OCI-LY7 (cell line): ENCODE data around the gene KIF26A. TPM values are rescaled to one million over a fixed set of nuclear protein-coding genes. Genes with fewer than 3 reads are reported as not detected.

Source experiments
- BruUV-seq: library from RNA; stranded (reverse); fragments of 400-500 nt; replicated peaks from 2 replicates; lab custom pipeline; 2021; lab: Mats Ljungman, UMichigan
- CTCF ChIA-PET: fragments of 300-600 bp; sonication (Branson Sonifier 250); formaldehyde crosslinking; loops from one replicate; lab custom pipeline; 2022; ENCODE audit warnings: antibody characterized with exemption; ENCODE audit not compliant: unreplicated experiment; lab: Charles Lee
- POLR2A ChIA-PET: fragments of 300-600 bp; sonication (Branson Sonifier 250); formaldehyde crosslinking; loops from one replicate; lab custom pipeline; 2022; ENCODE audit warnings: antibody characterized with exemption; lab: Charles Lee
- DNase-seq: peaks from one replicate; pipeline ENCODE4 v3.0.0-alpha.2; 2015; ENCODE audit warnings: low spot score
- H2AFZ ChIP-seq: fragments of 200-600 bp; sonication (generic), shearing (Covaris generic); 2 replicates; pipeline ENCODE4 v1.6.1; 2014; ENCODE audit warnings: mild to moderate bottlenecking, antibody characterized with exemption, low read length, moderate library complexity
- H3K27ac ChIP-seq: fragments of 200-600 bp; sonication (generic); 2 replicates; pipeline ENCODE4 v1.5.1; 2014; ENCODE audit warnings: mixed run types, low read depth, mild to moderate bottlenecking, moderate library complexity, low read length, inconsistent platforms; ENCODE audit not compliant: poor library complexity, severe bottlenecking
- H3K36me3 ChIP-seq: fragments of 200-600 bp; sonication (generic); 2 replicates; pipeline ENCODE4 v1.6.1; 2014; ENCODE audit warnings: mild to moderate bottlenecking, antibody characterized with exemption, low read length, moderate library complexity, mixed read lengths; ENCODE audit not compliant: insufficient read depth
- H3K4me1 ChIP-seq: fragments of 200-600 bp; sonication (generic); 2 replicates; pipeline ENCODE4 v1.5.1; 2014; ENCODE audit warnings: mild to moderate bottlenecking, low read length; ENCODE audit not compliant: insufficient read depth, poor library complexity, severe bottlenecking
- H3K4me2 ChIP-seq: fragments of 200-600 bp; sonication (generic); 2 replicates; pipeline ENCODE4 v1.6.1; 2014; ENCODE audit warnings: mild to moderate bottlenecking, low read length
- H3K4me3 ChIP-seq: fragments of 200-600 bp; sonication (generic); 2 replicates; pipeline ENCODE4 v1.5.1; 2014; ENCODE audit warnings: mild to moderate bottlenecking, low read depth, low read length; ENCODE audit not compliant: poor library complexity, severe bottlenecking
- H3K79me2 ChIP-seq: fragments of 200-600 bp; sonication (generic); 2 replicates; pipeline ENCODE4 v1.6.1; 2016; ENCODE audit warnings: low read depth, mild to moderate bottlenecking, low read length, moderate library complexity, mixed read lengths; ENCODE audit not compliant: insufficient read depth
- H3K9me2 ChIP-seq: fragments of 200-600 bp; sonication (generic); 2 replicates; pipeline ENCODE4 v1.6.1; 2016; ENCODE audit warnings: mild to moderate bottlenecking, low read length, mixed read lengths; ENCODE audit not compliant: insufficient read depth
- H3K9me3 ChIP-seq: fragments of 200-600 bp; sonication (generic); 2 replicates; pipeline ENCODE4 v1.6.1; 2014; ENCODE audit warnings: mild to moderate bottlenecking, mixed run types, low read length, mixed read lengths
- H4K20me1 ChIP-seq: fragments of 200-600 bp; sonication (generic); 2 replicates; pipeline ENCODE4 v1.6.1; 2014; ENCODE audit warnings: mild to moderate bottlenecking, antibody characterized with exemption, low read length, moderate library complexity, mixed read lengths; ENCODE audit not compliant: insufficient read depth
- CTCF ChIP-seq: fragments of 200-600 bp; sonication (generic); conservative IDR thresholded peaks from 2 replicates; pipeline ENCODE4 v1.5.1; 2014; ENCODE audit warnings: mild to moderate bottlenecking, antibody characterized with exemption, low read length, moderate library complexity, mixed read lengths
- EZH2phosphoT487 ChIP-seq: fragments of 200-600 bp; sonication (generic); IDR thresholded peaks from 2 replicates; pipeline ENCODE4 v1.6.1; 2018; ENCODE audit warnings: low read depth, borderline replicate concordance, mild to moderate bottlenecking, mixed run types, antibody characterized with exemption, low read length, moderate library complexity, mixed read lengths
- intact Hi-C: fragments of 100-400 bp; cut with micrococcal nuclease; formaldehyde crosslinking; loops from one replicate; pipeline ENCODE4 v1.10.0; 2022; ENCODE audit not compliant: unreplicated experiment
- total RNA-seq, 2 experiments: library from RNA; depleted of rRNA in 1 of 2; stranded (reverse); fragments of >200 nt in 1 of 2; shearing (Covaris generic) in 1 of 2; gene quantifications; 2 replicates each; pipeline ENCODE4 v1.2.3, GENCODE V29; 2014 to 2022

Gene KIF26A
- total RNA-seq, 2 experiments from 2014 or later: not detected

- ChIA-PET CTCF (no interaction called here), POLR2A (no interaction called here)
- no peaks in the 10 kb centered on the region for H3K79me2 ChIP-seq
- no peak overlapping the region for H3K27ac ChIP-seq
- H3K36me3 ChIP-seq: no peaks in the 10 kb centered on the region
- no peaks in the 10 kb centered on the region for H3K9me2 ChIP-seq
- no peak for DNase-seq
- no peaks in the 10 kb centered on the region for H4K20me1 ChIP-seq
- H3K4me2 ChIP-seq: no peak overlapping the region
- H2AFZ ChIP-seq: no peak overlapping the region
- peaks cover 7% of the 10 kb centered on the region for H3K4me1 ChIP-seq
- no peaks in the 10 kb centered on the region for H3K9me3 ChIP-seq
- TF ChIP-seq EZH2phosphoT487 (no peak), CTCF (no peak)
- intact Hi-C loops: no loop called here
- BruUV-seq: no TSS peak
- H3K4me3 ChIP-seq: no peak overlapping the region
Measured at GRCh38 chr14:104214431-104215218, 76.2 kb downstream of the KIF26A start.

GRCh38 chr14:104215706-104216334, 77.4 kb downstream of the KIF26A start:
- no TSS peak for BruUV-seq
- CTCF ChIA-PET: no interaction called here

More at GRCh38 chr14:104215706-104216334, 77.4 kb downstream of the KIF26A start:
- DNase-seq: no peak
- Histone ChIP-seq H3K27ac (no peak overlapping the region), H3K9me3 (no peaks in the 10 kb centered on the region), H3K9me2 (no peaks in the 10 kb centered on the region), H3K4me1 (peaks cover 7% of the 10 kb centered on the region), H3K79me2 (no peaks in the 10 kb centered on the region), H3K36me3 (no peaks in the 10 kb centered on the region), H4K20me1 (no peaks in the 10 kb centered on the region), H3K4me3 (no peak overlapping the region), H2AFZ (no peak overlapping the region), H3K4me2 (no peak overlapping the region)
- TF ChIP-seq EZH2phosphoT487 (no peak), CTCF (no peak)
- POLR2A ChIA-PET: no interaction called here
- intact Hi-C loops: no loop called here
